Osteocyte (in vitro differentiated cells): Measurements from ENCODE around the gene PHTF1. TPM values are rescaled to one million over a fixed set of nuclear protein-coding genes. Genes with fewer than 3 reads are reported as not detected.

Experiments
- DNase-seq: peaks from one replicate; pipeline ENCODE4 v3.0.0; 2021; ENCODE audit warnings: mixed read lengths; ENCODE audit not compliant: unreplicated experiment; ENCODE audit errors: extremely low spot score
- H3K27ac Mint-ChIP-seq: one replicate; pipeline ENCODE4 v1.8.0; 2021; ENCODE audit warnings: mild to moderate bottlenecking, mixed read lengths; ENCODE audit not compliant: unreplicated experiment
- H3K27me3 Mint-ChIP-seq: one replicate; pipeline ENCODE4 v1.8.0; 2021; ENCODE audit warnings: mixed read lengths; ENCODE audit not compliant: unreplicated experiment
- H3K36me3 Mint-ChIP-seq: one replicate; pipeline ENCODE4 v1.8.0; 2021; ENCODE audit warnings: mixed read lengths; ENCODE audit not compliant: unreplicated experiment
- H3K4me1 Mint-ChIP-seq: one replicate; pipeline ENCODE4 v1.8.0; 2021; ENCODE audit warnings: mixed read lengths; ENCODE audit not compliant: unreplicated experiment
- H3K4me3 Mint-ChIP-seq: one replicate; pipeline ENCODE4 v1.8.0; 2021; ENCODE audit warnings: mild to moderate bottlenecking, moderate library complexity, mixed read lengths; ENCODE audit not compliant: unreplicated experiment
- H3K9me3 Mint-ChIP-seq: one replicate; pipeline ENCODE4 v1.8.0; 2021; ENCODE audit warnings: mixed read lengths; ENCODE audit not compliant: unreplicated experiment
- total RNA-seq: library from RNA; stranded (reverse); gene quantifications from 2 replicates; pipeline ENCODE4 v1.2.1, GENCODE V29; 2021
- TF ChIP-seq, protein P1 (sequence below): fragments of 200-600 bp; sonication (generic); IDR thresholded peaks from 2 replicates; pipeline ENCODE4 v1.5.0; 2021; ENCODE audit warnings: antibody characterized with exemption, mild to moderate bottlenecking, moderate library complexity

The PHTF1 gene
- total RNA-seq, 1 donor from 2014 or later, result 25.8 TPM

DNA sequence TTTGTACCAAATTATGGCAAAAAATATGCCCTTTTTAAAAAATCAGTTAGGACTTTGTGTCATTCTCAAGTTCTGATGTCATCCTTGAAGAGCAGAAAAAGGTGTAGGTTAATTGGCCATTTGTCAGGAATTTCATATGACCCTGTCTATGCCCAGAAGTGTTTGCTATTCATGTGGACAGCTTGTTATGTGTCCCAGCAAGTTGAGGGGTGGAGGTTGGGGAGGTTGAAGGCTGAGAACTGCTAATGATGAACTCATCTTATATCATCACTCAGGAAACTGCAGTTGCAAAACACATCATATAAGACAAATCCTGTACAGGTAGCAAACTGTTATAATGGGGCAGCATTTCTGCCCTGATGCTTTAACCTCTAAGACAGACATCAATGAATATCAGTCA lies 106.5 kb downstream of the PHTF1 start:
- H3K4me3 Mint-ChIP-seq, result no peak overlapping the region

DNA sequence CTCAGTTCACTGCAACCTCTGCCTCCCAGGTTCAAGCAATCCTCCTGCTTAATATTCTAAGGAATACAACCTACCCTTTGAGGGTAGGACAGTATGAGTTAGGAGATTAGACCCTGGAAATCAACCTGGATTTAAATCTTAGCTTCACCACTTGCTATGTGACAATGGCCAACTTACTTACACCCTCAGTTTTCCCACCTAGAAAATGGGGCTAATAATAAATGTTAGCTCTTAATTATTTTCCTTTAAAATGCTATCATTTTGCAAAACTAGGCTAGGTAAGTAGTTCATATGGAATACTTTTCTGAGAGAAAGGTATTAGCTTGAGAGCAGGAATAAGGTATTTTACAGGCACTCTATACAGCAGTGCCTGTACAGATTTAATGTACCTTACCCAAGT lies 110.8 kb downstream of the PHTF1 start:
- Mint-ChIP-seq H3K9me3 (no peaks in the 10 kb centered on the region), H3K4me1 (no peaks in the 10 kb centered on the region), H3K27me3 (no peaks in the 10 kb centered on the region), H3K4me3 (no peak overlapping the region), H3K36me3 (peaks cover 7% of the 10 kb centered on the region), H3K27ac (no peak overlapping the region)
- no peak for DNase-seq
- TF ChIP-seq, protein P1, sequence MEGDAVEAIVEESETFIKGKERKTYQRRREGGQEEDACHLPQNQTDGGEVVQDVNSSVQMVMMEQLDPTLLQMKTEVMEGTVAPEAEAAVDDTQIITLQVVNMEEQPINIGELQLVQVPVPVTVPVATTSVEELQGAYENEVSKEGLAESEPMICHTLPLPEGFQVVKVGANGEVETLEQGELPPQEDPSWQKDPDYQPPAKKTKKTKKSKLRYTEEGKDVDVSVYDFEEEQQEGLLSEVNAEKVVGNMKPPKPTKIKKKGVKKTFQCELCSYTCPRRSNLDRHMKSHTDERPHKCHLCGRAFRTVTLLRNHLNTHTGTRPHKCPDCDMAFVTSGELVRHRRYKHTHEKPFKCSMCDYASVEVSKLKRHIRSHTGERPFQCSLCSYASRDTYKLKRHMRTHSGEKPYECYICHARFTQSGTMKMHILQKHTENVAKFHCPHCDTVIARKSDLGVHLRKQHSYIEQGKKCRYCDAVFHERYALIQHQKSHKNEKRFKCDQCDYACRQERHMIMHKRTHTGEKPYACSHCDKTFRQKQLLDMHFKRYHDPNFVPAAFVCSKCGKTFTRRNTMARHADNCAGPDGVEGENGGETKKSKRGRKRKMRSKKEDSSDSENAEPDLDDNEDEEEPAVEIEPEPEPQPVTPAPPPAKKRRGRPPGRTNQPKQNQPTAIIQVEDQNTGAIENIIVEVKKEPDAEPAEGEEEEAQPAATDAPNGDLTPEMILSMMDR, result no peak

More for the DNA sequence above, 106.5 kb downstream of the PHTF1 start:
- TF ChIP-seq, protein P1, result no peak
- Mint-ChIP-seq H3K36me3 (peaks cover 2% of the 10 kb centered on the region), H3K4me1 (no peaks in the 10 kb centered on the region), H3K27ac (no peak overlapping the region), H3K9me3 (no peaks in the 10 kb centered on the region), H3K27me3 (no peaks in the 10 kb centered on the region)
- no peak for DNase-seq

DNA sequence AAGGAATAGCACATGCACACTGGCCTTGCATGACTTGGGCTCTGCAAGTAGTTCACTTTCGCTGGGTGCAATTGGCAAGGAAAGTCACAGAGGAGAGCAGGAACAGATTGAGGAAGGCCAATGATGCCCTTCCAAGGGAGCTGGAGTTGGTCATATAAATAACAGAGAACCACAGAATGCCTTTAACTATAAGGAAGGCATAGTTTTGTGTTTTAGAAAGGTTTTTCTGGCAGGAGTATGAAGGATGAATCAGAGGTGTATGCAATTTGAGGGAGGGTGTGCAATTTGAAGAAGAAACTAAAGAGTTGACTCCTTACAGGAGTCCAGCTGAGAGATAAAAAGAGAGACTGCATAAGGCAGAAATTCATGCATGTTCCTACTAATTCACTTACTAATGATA lies 112.1 kb downstream of the PHTF1 start:
- Mint-ChIP-seq H3K36me3 (peaks cover 12% of the 10 kb centered on the region), H3K4me3 (no peak overlapping the region), H3K27me3 (no peaks in the 10 kb centered on the region), H3K9me3 (no peaks in the 10 kb centered on the region), H3K27ac (no peak overlapping the region), H3K4me1 (no peaks in the 10 kb centered on the region)
- DNase-seq, result no peak
- TF ChIP-seq, protein P1, result no peak

Other genes starting within 250 kb of the PHTF1 start
- gene RSBN1, start 53.0 kb upstream of the PHTF1 start, total RNA-seq, result 15.2 and 17.0 TPM in 2 replicates
- gene PTPN22, start 112.2 kb upstream of the PHTF1 start, total RNA-seq, result not detected in 2 replicates
- 0.81 and 1.6 TPM in 2 replicates for gene BCL2L15, start 128.1 kb upstream of the PHTF1 start, total RNA-seq
- 15.3 and 19.7 TPM in 2 replicates for gene AP4B1, start 145.3 kb upstream of the PHTF1 start, total RNA-seq
- gene DCLRE1B, start 145.8 kb upstream of the PHTF1 start, total RNA-seq, result 8.6 and 10.0 TPM in 2 replicates
- 61.1 and 62.5 TPM in 2 replicates for gene HIPK1, start 169.8 kb upstream of the PHTF1 start, total RNA-seq
- 36.5 and 37.0 TPM in 2 replicates for gene OLFML3, start 220.0 kb upstream of the PHTF1 start, total RNA-seq